Right ventricle myocardium superior (tissue), 1 donor: ENCODE data around the gene VAV3. TPM values are rescaled to one million over a fixed set of nuclear protein-coding genes. Genes with fewer than 3 reads are reported as not detected.

Experiments
- ATAC-seq: fragments of 200-7000 bp; cut with Tn5 transposase; one replicate; pipeline ENCODE4 v1.9.1; 2020; ENCODE audit warnings: mild to moderate bottlenecking; ENCODE audit not compliant: poor library complexity
- DNase-seq: peaks from one replicate; pipeline ENCODE4 v3.0.0-alpha.2; 2020
- intact Hi-C: fragments of 100-400 bp; cut with DNase I; formaldehyde crosslinking; loops from one replicate; pipeline ENCODE4 v1.11.2; 2022
- total RNA-seq: library from RNA; stranded (reverse); fragmentation: NEBNext Ultra II Directional; extraction: Animal tissue kit (Norgen Biotek cat#: 25700); gene quantifications from one replicate; pipeline ENCODE4 v1.2.1, GENCODE V29; 2021
- donor health status: DM: no; HTN: yes; CAD: no; lungs with severe emphysema.

VAV3 gene
- total RNA-seq, 1 donor from 2014 or later = 1.6 TPM

GRCh38 chr1:107549152-107549810, 415.7 kb downstream of the VAV3 start:
- DNase-seq (no peak), ATAC-seq (no peak)
- intact Hi-C loops = no loop called here

GRCh38 chr1:107548276-107548675, 416.7 kb downstream of the VAV3 start:
- ATAC-seq = no peak
- no peak for DNase-seq
- intact Hi-C loops = no loop called here

- DNase-seq = no peak
- no peak for ATAC-seq
- intact Hi-C loops = no loop called here
These were observed 417.4 kb downstream of the VAV3 start for GRCh38 chr1:107547363-107548155.

- ATAC-seq = no peak
- DNase-seq = no peak
- intact Hi-C loops = no loop called here
These were observed 418.4 kb downstream of the VAV3 start for GRCh38 chr1:107546576-107546975.

- intact Hi-C loops = no loop called here
- DNase-seq (no peak), ATAC-seq (no peak)
These were observed 419.1 kb downstream of the VAV3 start for GRCh38 chr1:107545879-107546278.

GRCh38 chr1:107545056-107545577, 419.9 kb downstream of the VAV3 start:
- intact Hi-C loops = no loop called here
- no peak for ATAC-seq
- no peak for DNase-seq

- intact Hi-C loops = no loop called here
- ATAC-seq (no peak), DNase-seq (no peak)
These were observed 420.7 kb downstream of the VAV3 start for GRCh38 chr1:107544285-107544684.

GRCh38 chr1:107541412-107541811, 423.6 kb downstream of the VAV3 start:
- intact Hi-C loops = no loop called here
- DNase-seq = no peak
- ATAC-seq = no peak

GRCh38 chr1:107538502-107538901, 426.5 kb downstream of the VAV3 start:
- no peak for ATAC-seq
- intact Hi-C loops = no loop called here
- DNase-seq = no peak

- intact Hi-C loops = no loop called here
- no peak for DNase-seq
- no peak for ATAC-seq
These were observed 428.7 kb downstream of the VAV3 start for GRCh38 chr1:107536266-107536665.

GRCh38 chr1:107535091-107535490, 429.9 kb downstream of the VAV3 start:
- DNase-seq = no peak
- intact Hi-C loops = no loop called here
- no peak for ATAC-seq

- ATAC-seq (no peak), DNase-seq (no peak)
- intact Hi-C loops = no loop called here
These were observed 430.3 kb downstream of the VAV3 start for GRCh38 chr1:107534632-107535031.

- intact Hi-C loops = no loop called here
- no peak for ATAC-seq
- no peak for DNase-seq
These were observed 431.5 kb downstream of the VAV3 start for GRCh38 chr1:107533436-107533835.

GRCh38 chr1:107532318-107532717, 432.7 kb downstream of the VAV3 start:
- intact Hi-C loops = no loop called here
- ATAC-seq (no peak), DNase-seq (no peak)

- no peak for DNase-seq
- no peak for ATAC-seq
- intact Hi-C loops = no loop called here
These were observed 433.7 kb downstream of the VAV3 start for GRCh38 chr1:107531065-107531908.

- DNase-seq (no peak), ATAC-seq (no peak)
- intact Hi-C loops = no loop called here
These were observed 434.4 kb downstream of the VAV3 start for GRCh38 chr1:107530543-107530942.

GRCh38 chr1:107529511-107530149, 435.4 kb downstream of the VAV3 start:
- DNase-seq (no peak), ATAC-seq (no peak)
- intact Hi-C loops = no loop called here

GRCh38 chr1:107526524-107527198, 438.3 kb downstream of the VAV3 start:
- intact Hi-C loops = no loop called here
- no peak for ATAC-seq
- no peak for DNase-seq
